Measurements from ENCODE around the gene BRD4. TPM values are rescaled to one million over a fixed set of nuclear protein-coding genes. Genes with fewer than 3 reads are reported as not detected.

The BRD4 gene
- total RNA-seq, 1 donor: 25.3 TPM

DNA sequence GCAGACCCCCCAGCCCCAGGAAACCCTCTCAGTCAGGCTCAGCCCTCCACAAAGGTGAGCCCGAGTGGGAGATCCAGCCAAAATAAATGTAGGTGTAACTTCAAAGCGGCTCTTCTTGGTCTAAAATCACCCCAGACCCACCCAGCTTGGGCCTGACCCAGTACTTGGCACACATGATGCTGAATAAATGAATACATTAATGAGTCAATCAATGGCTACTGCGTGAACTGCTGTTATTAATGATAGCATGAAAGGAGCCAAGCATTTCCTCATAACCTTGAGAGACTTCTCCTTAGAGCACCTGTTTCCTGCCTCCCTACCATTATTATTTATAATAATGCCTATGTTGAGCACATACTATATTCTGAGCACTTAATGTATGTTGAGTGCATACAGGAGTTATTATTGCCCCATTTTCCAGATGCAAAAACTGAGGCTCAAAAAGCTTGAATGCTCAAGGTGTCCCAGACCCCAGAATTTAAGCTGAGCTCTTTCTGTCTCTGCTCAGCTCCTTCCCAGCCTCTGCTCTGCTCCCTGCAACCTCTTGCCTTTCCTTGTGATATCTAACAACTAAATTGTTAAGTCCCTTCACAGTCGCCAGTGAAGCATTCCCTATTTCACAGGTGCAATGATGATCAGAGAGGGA lies 135.9 kb downstream of the BRD4 start:
- no peak overlapping the region for H3K4me3 ChIP-seq (ENCODE audit: low read depth, low read length)
- DNase-seq (ENCODE audit: low read depth): no peak
- TF ChIP-seq, protein P1, sequence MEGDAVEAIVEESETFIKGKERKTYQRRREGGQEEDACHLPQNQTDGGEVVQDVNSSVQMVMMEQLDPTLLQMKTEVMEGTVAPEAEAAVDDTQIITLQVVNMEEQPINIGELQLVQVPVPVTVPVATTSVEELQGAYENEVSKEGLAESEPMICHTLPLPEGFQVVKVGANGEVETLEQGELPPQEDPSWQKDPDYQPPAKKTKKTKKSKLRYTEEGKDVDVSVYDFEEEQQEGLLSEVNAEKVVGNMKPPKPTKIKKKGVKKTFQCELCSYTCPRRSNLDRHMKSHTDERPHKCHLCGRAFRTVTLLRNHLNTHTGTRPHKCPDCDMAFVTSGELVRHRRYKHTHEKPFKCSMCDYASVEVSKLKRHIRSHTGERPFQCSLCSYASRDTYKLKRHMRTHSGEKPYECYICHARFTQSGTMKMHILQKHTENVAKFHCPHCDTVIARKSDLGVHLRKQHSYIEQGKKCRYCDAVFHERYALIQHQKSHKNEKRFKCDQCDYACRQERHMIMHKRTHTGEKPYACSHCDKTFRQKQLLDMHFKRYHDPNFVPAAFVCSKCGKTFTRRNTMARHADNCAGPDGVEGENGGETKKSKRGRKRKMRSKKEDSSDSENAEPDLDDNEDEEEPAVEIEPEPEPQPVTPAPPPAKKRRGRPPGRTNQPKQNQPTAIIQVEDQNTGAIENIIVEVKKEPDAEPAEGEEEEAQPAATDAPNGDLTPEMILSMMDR (IDR thresholded peaks at IDR 0.05; ENCODE audit: insufficient read depth, low read length): no peak

DNA sequence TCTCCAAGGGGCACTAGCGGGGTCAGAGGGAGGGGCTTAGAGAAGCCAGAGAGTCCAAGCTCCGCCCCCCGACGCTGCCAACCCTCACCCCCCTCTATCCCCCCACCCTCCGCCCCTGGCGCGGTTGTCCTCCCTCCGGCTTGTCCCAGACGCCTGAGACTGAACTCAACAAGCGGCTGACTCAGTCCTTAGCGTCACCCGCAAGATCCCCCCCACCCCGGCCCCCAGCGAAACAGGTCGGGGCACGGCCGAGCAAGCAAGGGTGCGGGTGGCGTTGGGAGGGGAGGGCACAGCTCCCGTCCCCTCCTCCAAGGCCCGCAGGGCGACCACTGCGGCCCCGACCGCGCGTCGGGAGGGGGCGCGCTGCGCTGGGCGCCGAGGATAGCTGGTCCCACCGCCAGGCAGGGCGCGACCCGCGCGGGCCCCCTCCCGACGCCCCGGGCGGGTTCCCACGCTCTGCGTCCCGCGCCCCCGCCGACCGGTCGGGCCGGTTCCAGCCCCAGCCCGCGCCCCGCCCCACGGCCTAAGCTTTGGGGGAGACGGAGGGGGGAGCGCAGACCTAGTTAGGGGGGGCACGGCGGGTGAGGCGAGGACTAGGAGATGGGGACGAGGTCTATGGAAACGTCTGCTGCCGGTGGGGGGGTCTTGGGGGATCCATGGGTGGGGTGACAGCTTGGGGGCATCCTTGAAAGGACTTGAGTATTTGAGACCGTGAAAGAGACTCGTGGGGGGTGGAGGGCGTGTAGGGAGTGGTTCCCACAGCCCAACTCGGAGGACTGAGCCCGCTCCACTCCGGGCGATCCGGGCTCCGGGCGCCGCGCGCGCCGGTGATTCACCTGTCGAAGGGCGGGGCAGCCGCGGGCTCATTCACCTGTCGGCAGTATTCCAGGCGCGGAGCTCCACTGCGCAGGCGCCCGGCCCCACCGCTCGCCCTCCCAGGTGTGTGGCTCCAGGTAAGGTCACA lies 136.7 kb downstream of the BRD4 start:
- peak overlapping the region; percentile 57 for H3K4me3 ChIP-seq (ENCODE audit: low read depth, low read length)
- TF ChIP-seq, protein P1 (IDR thresholded peaks at IDR 0.05; ENCODE audit: insufficient read depth, low read length): no peak

DNA sequence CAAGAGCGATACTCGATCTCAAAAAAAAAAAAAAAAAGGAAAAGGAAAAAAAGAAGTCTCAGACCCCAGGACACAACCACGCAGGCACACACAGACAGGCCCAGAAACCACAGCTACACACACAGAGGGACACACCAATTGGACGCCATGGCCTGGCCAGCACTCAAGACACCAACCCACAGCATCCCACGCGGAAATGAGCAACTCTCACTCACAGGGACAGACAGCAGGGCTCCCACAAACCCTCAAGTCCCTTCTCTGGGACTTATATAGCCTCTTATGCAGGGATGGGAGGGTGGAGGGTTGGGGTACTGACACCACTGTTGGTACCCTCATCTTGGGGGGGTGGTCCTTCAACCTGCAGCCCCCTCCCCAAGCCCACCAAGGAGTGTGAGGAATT lies 137.4 kb downstream of the BRD4 start:
- TF ChIP-seq, protein P1 (IDR thresholded peaks at IDR 0.05; ENCODE audit: insufficient read depth, low read length): no peak
- DNase-seq (ENCODE audit: low read depth): peak; percentile 52
- H3K4me3 ChIP-seq (ENCODE audit: low read depth, low read length): peak overlapping the region; percentile 31

More for the DNA sequence above, 136.7 kb downstream of the BRD4 start:
- peak; percentile 47 for DNase-seq (ENCODE audit: low read depth)

DNA sequence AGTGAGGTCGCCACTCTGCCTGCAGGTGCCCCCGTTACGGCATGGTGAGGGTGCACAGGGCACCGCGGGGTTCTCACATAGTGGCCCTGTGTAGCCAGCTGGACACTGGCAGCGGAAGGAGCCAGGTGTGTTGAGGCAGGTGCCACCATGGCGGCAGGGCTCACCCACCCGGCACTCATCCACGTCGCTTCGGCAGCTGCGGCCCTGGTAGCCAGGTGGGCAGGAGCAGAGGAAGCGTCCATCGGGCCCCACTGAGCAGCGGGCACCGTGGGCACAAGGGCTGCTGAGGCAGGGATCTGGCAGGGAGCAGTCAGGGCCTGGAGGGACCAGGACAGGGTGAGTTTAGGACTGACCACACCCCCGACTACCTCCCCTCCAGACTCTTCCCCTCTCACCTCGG lies 140.4 kb downstream of the BRD4 start:
- no peak for DNase-seq (ENCODE audit: low read depth)
- TF ChIP-seq, protein P1 (IDR thresholded peaks at IDR 0.05; ENCODE audit: insufficient read depth, low read length): no peak

DNA sequence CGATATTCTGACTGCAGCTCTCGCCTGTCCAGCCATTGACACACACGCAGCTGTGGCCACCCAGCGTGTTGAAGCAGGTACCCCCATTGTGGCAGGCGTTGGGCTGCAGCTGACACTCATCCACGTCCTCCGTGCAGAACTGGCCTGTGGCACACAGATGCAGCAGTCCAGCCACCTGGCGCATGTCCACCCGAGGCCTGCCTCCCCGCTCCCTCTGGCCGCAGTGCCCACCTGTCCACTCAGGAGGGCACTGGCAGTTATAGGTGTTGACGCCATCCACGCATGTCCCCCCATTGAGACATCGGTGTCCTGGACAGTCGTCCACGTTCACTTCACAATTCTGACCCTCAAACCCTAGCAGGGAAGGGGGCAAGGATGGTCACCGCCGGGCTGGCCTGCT lies 140.8 kb downstream of the BRD4 start:
- TF ChIP-seq, protein P1 (IDR thresholded peaks at IDR 0.05; ENCODE audit: insufficient read depth, low read length): no peak
- DNase-seq (ENCODE audit: low read depth): no peak
- H3K4me3 ChIP-seq (ENCODE audit: low read depth, low read length): no peak overlapping the region

More for the DNA sequence above, 140.4 kb downstream of the BRD4 start:
- H3K4me3 ChIP-seq (ENCODE audit: low read depth, low read length): no peak overlapping the region

DNA sequence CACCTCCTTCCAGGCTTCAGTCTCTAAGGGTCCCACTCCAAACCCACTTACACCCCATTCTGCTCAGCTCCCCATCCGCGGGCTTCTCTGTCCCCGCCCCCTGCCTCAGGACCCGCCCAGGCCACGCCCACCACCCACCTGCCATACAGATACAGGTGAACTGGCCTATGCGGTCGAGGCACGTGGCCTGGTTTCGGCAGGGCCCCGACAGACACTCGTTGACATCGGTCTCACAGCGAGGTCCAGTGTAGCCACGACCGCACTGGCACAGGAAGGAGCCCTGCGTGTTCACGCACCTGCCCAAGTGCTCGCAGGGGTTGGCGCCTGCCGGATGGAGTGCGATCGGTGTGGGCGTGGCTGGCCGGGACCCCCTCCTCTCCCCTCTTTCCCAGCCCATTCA lies 143.5 kb downstream of the BRD4 start:
- TF ChIP-seq, protein P1 (IDR thresholded peaks at IDR 0.05; ENCODE audit: insufficient read depth, low read length): no peak
- no peak overlapping the region for H3K4me3 ChIP-seq (ENCODE audit: low read depth, low read length)
- DNase-seq (ENCODE audit: low read depth): no peak
